GM18526 (cell line): ENCODE measurements around the gene PEX1.
A peak's percentile ranks its signal among the peaks of the same experiment; 100 is the strongest.

ENCODE experiments used
- POLR2A ChIP-seq: IDR thresholded peaks from 3 replicates; pipeline ENCODE4 v1.6.1; 2011; ENCODE audit not compliant: insufficient read length; ENCODE audit errors: extremely low read depth

Gene PEX1

DNA sequence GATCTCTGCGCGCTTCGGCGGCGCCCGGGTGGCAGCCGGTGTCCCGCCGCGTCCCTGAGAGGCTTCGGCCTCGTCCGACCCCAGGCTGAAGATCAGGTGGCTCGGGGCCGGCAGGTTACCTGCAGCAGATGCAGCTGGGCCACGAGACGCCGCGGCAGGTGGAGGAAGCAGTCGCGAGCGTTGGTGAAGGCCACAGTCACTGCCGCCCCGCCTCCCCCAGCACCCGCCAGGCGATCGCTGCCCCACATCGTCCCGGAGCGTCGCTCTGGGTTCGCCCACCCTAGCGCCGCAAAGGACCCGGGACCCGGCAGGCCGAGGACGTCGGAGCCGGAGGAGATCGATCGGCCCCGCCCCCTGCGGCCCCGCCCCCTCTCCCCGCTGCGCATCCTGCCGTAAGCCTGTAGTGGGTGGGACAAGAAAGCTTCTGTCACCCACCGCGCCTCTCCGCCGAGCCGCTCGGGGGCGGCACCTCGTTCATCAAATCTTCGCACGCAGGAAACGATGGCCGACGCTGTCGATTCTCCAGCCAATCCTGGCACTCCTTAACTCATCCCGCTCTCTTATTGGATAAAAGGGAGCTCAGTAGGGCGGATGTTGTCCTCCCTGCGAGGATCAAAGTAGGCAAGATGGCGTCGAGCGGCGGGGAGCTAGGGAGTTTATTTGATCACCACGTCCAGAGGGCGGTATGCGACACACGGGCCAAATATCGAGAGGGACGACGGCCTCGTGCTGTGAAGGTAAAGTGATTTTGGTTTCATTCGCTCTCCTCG, at the start of gene PEX1, which contains the start of gene RBM48:
PEX1 (minus strand) TSS at position 333 of the 770 bp plus-strand sequence; CDS start at position 248, 85 bp downstream.
RBM48 (plus strand) TSS at position 608 of the 770 bp plus-strand sequence; CDS start at position 627, 19 bp downstream.
- TF ChIP-seq POLR2A: peak; percentile 52

- no peak for TF ChIP-seq POLR2A
Observed at GRCh38 chr7:92576296-92576695, 48.0 kb upstream of the PEX1 start.

DNA sequence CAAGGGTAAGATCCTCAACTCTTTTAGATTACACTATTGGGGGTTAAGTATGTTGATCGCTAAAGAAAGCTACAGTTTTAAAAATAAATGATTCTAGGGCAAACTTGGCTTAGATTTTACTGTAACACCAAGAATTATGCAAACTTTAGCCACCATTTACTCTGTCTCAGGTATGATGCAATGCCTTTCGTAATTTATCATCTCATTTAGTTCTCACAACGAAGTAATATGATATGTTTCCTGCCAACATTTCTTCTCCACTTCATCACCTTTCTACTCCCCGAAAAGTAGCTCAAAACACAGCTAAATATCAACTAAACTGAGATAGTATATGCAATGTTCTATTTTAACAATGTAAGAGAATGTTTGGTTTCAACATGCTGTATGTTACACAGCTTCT, 40.8 kb upstream of the PEX1 start:
- TF ChIP-seq POLR2A: no peak

DNA sequence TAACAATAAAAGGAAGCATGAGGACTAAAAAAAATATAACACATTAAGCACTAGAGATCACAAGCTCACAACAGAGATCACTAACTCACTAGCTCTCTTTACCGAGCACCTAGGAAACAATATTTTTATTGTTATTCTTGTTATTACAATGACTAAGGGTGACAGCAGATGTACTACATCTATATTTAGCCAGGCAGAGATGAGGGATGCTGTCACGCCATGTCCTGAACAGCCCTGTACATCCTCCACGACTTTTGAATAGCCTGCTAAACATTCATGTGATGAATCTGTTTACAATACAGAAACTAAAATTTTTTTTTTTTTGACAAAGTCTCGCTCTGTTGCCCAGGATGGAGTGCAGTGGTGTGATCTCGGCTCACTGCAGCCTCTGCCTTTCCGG, 39.1 kb upstream of the PEX1 start:
- no peak for TF ChIP-seq POLR2A

DNA sequence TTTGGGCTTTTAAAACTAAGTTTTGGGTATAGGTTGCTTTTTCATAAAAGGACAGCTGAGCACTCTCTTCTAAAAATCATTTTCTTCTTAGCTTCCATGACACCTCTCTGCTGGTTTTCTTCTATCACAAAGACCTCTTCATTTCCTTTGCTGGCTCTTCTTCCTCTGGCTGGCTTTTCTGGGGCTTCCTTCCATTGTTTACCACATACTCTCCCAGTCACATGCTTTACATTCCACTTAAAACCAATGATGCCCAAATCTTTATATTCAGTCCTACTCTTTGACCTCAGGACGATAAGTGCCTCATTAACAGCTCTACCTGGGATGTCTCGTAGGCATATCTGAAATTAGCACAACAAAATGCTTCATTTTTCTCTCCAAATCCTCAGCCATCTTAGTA, 35.0 kb upstream of the PEX1 start:
- no peak for TF ChIP-seq POLR2A

DNA sequence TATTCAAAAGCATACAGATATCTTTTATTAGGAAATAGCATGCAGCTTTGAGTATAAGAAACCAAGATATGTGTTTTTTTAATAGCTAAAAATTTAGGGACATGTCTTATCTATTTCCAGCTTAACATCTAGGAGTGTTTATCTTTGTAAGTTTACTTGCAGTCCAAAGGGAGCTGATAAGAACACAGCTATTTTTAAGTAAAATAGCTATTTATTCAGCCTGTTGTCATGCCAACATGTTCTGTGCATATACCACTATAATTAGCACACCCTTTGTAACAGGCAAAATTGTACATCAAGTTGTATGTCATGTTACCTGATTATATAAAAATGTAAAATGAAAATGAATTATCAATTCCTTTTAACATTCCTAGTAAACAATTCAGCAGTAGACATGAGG, 32.3 kb upstream of the PEX1 start:
- TF ChIP-seq POLR2A: no peak

DNA sequence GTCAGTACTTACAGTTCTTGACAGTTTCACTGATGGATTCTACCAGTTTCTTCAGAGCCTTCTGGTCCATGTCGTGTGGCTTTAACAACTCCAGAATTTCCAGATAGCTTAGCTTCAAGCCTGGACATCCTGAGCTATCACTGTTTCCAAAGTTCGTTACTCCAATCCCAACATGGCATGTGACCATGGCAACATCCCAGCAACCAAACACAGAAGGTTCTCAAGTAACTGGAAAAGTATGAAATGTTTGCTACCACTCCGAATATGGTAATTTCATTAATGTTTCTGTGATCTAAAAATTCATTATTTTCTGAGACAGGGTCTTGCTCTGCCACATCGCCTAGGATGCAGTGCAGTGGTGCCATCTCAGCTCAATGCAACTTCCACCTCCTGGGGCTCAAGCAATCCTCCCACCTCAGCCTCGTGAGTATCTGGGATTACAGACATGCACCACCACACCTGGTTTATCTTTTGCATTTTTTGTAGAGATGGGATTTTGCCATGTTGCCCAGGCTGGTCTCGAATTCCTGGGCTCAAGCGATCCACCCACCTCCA, 29.6 kb upstream of the PEX1 start:
- TF ChIP-seq POLR2A: no peak

- no peak for TF ChIP-seq POLR2A
Observed at GRCh38 chr7:92557249-92557648, 28.9 kb upstream of the PEX1 start.

DNA sequence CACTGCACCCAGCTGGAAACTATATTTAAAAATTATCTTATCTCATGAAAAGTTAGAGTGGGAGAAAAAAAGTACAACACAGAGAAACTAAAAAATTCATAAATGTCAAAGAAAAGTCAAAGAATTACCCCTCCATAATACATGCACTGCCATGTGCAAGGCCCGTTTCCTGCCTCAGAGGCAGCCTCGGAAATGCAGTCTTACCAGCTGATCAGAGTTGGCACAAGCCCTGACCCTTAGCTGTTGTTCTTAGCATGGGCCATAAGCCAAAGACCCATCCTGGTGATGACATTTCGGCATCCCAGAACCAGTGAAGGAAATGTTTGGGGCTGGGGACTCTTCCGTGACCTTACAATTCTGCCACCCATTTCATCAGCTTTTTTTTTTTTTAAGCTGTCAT, 21.9 kb upstream of the PEX1 start:
- TF ChIP-seq POLR2A: no peak

- TF ChIP-seq POLR2A: no peak
Observed at GRCh38 chr7:92547579-92547978, 19.3 kb upstream of the PEX1 start.

- TF ChIP-seq POLR2A: no peak
Observed at GRCh38 chr7:92546856-92547497, 18.7 kb upstream of the PEX1 start.

DNA sequence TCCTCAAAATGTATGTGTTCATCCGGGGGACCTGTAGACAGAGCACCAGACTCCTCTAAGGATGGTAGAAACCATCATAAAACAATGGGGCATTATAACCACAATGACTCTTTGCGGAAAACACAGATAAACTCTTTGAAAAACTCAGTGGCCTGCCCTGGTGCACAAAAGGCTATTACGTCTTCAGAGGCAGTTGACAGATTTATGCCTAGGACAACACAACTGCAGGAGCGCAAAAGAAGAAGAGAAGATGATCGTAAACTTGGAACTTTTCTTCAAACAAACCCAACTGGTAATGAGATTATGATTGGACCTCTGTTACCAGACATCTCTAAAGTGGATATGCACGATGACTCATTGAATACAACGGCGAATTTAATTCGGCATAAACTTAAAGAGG, 6.3 kb upstream of the PEX1 start:
- TF ChIP-seq POLR2A: no peak

GRCh38 chr7:92528958-92529264, 591 bp upstream of the PEX1 start:
- no peak for TF ChIP-seq POLR2A

GRCh38 chr7:92527300-92528187, 776 bp downstream of the PEX1 start:
- TF ChIP-seq POLR2A: no peak

GRCh38 chr7:92523110-92523509, 5.2 kb downstream of the PEX1 start:
- TF ChIP-seq POLR2A: no peak

- no peak for TF ChIP-seq POLR2A
Observed at GRCh38 chr7:92520024-92520423, 8.3 kb downstream of the PEX1 start.

- TF ChIP-seq POLR2A: no peak
Observed at GRCh38 chr7:92517631-92518030, 10.7 kb downstream of the PEX1 start.
